ENCODE results near the gene PRDM13. TPM values are rescaled to one million over a fixed set of nuclear protein-coding genes. Genes with fewer than 3 reads are reported as not detected.

Gene PRDM13
- total RNA-seq, 1 experiment from 2014 or later, result not detected

DNA sequence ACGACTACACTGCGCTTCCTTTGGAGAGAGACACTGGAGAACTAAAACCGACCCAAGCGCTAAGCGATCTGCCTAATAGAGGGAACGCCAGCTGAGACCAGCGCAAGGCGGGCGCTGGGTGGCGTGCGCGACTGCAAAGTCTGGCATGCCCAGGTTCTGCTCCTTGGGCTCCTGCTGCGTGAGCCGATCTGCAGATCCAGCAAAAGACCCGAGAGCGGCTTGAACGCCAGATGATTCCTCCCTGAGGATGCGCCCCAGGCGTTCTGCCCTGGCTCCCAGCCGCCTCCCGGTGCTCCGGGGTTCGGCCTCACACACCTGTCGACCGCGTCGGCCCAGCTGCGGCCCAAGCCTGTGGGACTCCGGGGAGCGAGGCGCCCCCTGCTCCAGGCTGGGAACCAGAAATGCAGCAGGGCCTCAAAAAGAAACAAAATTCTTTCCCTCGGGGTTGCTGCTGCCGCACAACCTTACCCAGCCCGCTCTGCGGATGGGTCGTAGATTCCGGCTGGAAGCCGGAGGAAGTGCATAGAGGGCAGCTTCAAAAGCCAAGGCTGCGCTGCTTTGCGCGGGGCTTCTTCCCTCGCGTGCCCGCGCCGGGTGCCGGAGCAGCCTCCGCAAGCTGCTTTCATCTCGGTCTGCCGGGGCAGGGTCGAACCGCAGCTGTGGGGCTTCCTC is 17.9 kb upstream of the PRDM13 start:
- Histone ChIP-seq H3K27me3 (ENCODE audit: insufficient read depth, low read length) (no peaks in the 10 kb centered on the region; the same call in 1 of the 2 replicates), H3K4me2 (ENCODE audit: low read length) (no peak overlapping the region), H3K36me3 (ENCODE audit: control insufficient read depth in 1 of 2, insufficient read depth in 2 of 2, low read length in 2 of 2) (no peaks in the 10 kb centered on the region), H3K4me3 (replicated peaks in 1 of 2; ENCODE audit: low read depth in 1 of 2, low read length in 2 of 2) (no peak overlapping the region), H2AFZ (ENCODE audit: low read depth, low read length, poor library complexity, severe bottlenecking) (no peak overlapping the region), H3K27ac (ENCODE audit: low read depth, low read length) (no peak overlapping the region), H3K9me2 (ENCODE audit: insufficient read depth) (no peaks in the 10 kb centered on the region), H4K20me1 (ENCODE audit: insufficient read depth) (no peaks in the 10 kb centered on the region), H3K79me2 (ENCODE audit: insufficient read depth, low read length) (no peaks in the 10 kb centered on the region), H3K4me1 (ENCODE audit: control insufficient read depth in 1 of 2, insufficient read depth in 2 of 2, low read length in 2 of 2) (no peaks in the 10 kb centered on the region), H3K9ac (ENCODE audit: low read length) (no peak overlapping the region), H3K9me3 (ENCODE audit: control insufficient read depth in 1 of 2, insufficient read depth in 1 of 2, low read depth in 1 of 2, low read length in 2 of 2) (no peaks in the 10 kb centered on the region)
- ChIA-PET RAD21 (ENCODE audit: low non-redundant PET in 1 of 2, low total read pairs in 2 of 2, uncharacterized antibody in 2 of 2, unreplicated experiment in 2 of 2) (no interaction called here), POLR2A (no interaction called here), CTCF (no interaction called here)
- intact Hi-C loops (cut with micrococcal nuclease), result no loop called here
- no peak for TF ChIP-seq POLR2A (IDR thresholded peaks at IDR 0.05; ENCODE audit: borderline replicate concordance, extremely low read depth, insufficient read depth, insufficient read length)
- TF ChIP-seq JUND (IDR thresholded peaks at IDR 0.05), result no peak
- no peak for TF ChIP-seq RAD21 (IDR thresholded peaks at IDR 0.05; ENCODE audit: low read depth)
- no peak for TF ChIP-seq SIN3A (IDR thresholded peaks at IDR 0.05; ENCODE audit: low read depth)
- no peak for TF ChIP-seq EZH2 (IDR thresholded peaks at IDR 0.05)
- no peak for TF ChIP-seq MAX (IDR thresholded peaks at IDR 0.05)
- TF ChIP-seq CEBPB (IDR thresholded peaks at IDR 0.05; ENCODE audit: low read depth), result no peak
- DNase-seq (ENCODE audit: low read depth, low spot score) (no peak), ATAC-seq (no peak)
- BruUV-seq (replicated peaks), result no TSS peak

GRCh38 chr6:99589290-99589672 is 17.4 kb upstream of the PRDM13 start:
- Histone ChIP-seq H3K9ac (ENCODE audit: low read length) (no peak overlapping the region), H3K36me3 (ENCODE audit: control insufficient read depth in 1 of 2, insufficient read depth in 2 of 2, low read length in 2 of 2) (no peaks in the 10 kb centered on the region), H4K20me1 (ENCODE audit: insufficient read depth) (no peaks in the 10 kb centered on the region), H3K4me2 (ENCODE audit: low read length) (no peak overlapping the region), H3K9me2 (ENCODE audit: insufficient read depth) (no peaks in the 10 kb centered on the region), H2AFZ (ENCODE audit: low read depth, low read length, poor library complexity, severe bottlenecking) (no peak overlapping the region), H3K4me1 (ENCODE audit: control insufficient read depth in 1 of 2, insufficient read depth in 2 of 2, low read length in 2 of 2) (no peaks in the 10 kb centered on the region), H3K27ac (ENCODE audit: low read depth, low read length) (no peak overlapping the region), H3K27me3 (ENCODE audit: insufficient read depth, low read length) (no peaks in the 10 kb centered on the region; the same call in 1 of the 2 replicates), H3K79me2 (ENCODE audit: insufficient read depth, low read length) (no peaks in the 10 kb centered on the region), H3K4me3 (replicated peaks in 1 of 2; ENCODE audit: low read depth in 1 of 2, low read length in 2 of 2) (no peak overlapping the region), H3K9me3 (ENCODE audit: control insufficient read depth in 1 of 2, insufficient read depth in 1 of 2, low read depth in 1 of 2, low read length in 2 of 2) (no peaks in the 10 kb centered on the region)
- ATAC-seq, result no peak
- DNase-seq (ENCODE audit: low read depth, low spot score), result no peak
- no peak for TF ChIP-seq ZFX (IDR thresholded peaks at IDR 0.05)
- TF ChIP-seq ATF3 (IDR thresholded peaks at IDR 0.05), result no peak
- no peak for TF ChIP-seq REST (IDR thresholded peaks at IDR 0.05; ENCODE audit: low read depth)
- no peak for TF ChIP-seq EZH2 (IDR thresholded peaks at IDR 0.05)
- no peak for TF ChIP-seq YY1 (IDR thresholded peaks at IDR 0.05; ENCODE audit: extremely low read depth, insufficient replicate concordance, low read depth, low read length)
- TF ChIP-seq CBX3 (IDR thresholded peaks at IDR 0.05; ENCODE audit: low read depth), result no peak
- TF ChIP-seq FOSL1 (IDR thresholded peaks at IDR 0.05; ENCODE audit: low read depth), result no peak
- no peak for TF ChIP-seq EZH2phosphoT487 (IDR thresholded peaks at IDR 0.05; ENCODE audit: borderline replicate concordance)
- TF ChIP-seq ZNF274 (IDR thresholded peaks at IDR 0.05; ENCODE audit: low read depth, low read length), result no peak
- no peak for TF ChIP-seq CEBPB (IDR thresholded peaks at IDR 0.05; ENCODE audit: low read depth)
- no peak for TF ChIP-seq JUND (IDR thresholded peaks at IDR 0.05)
- TF ChIP-seq SIN3A (IDR thresholded peaks at IDR 0.05; ENCODE audit: low read depth), result no peak
- no peak for TF ChIP-seq RAD21 (IDR thresholded peaks at IDR 0.05; ENCODE audit: low read depth)
- no peak for TF ChIP-seq ELF1 (IDR thresholded peaks at IDR 0.05; ENCODE audit: borderline replicate concordance, low read depth)
- no peak for TF ChIP-seq SRF (IDR thresholded peaks at IDR 0.05; ENCODE audit: low read depth)
- RAD21 ChIA-PET (ENCODE audit: low non-redundant PET in 1 of 2, low total read pairs in 2 of 2, uncharacterized antibody in 2 of 2, unreplicated experiment in 2 of 2), result no interaction called here
- POLR2A ChIA-PET, result no interaction called here
- no TSS peak for BruUV-seq (replicated peaks)
- intact Hi-C loops (cut with micrococcal nuclease), result no loop called here
- CTCF ChIA-PET, result no interaction called here
